ENCODE data around the gene BEGAIN.

- TF ChIP-seq CTCF (IDR thresholded peaks at IDR 0.05 in 2 of 3, conservative IDR thresholded peaks at IDR 0.05 in 1 of 3; ENCODE audit: insufficient read depth in 2 of 3, low read depth in 1 of 3, low read length in 3 of 3) (no peak), FOXA3 (CRISPR knock-in tag; conservative IDR thresholded peaks at IDR 0.05 in 1 of 2, IDR thresholded peaks at IDR 0.05 in 1 of 2) (no peak), ELF1 (tag; IDR thresholded peaks at IDR 0.05) (no peak), TEAD4 (IDR thresholded peaks at IDR 0.05; ENCODE audit: low read length) (no peak), TEAD4 (CRISPR knock-in tag; IDR thresholded peaks at IDR 0.05; ENCODE audit: borderline replicate concordance) (no peak), FOXA1 (IDR thresholded peaks at IDR 0.05; ENCODE audit: borderline replicate concordance) (no peak), RAD21 (CRISPR knock-in tag; conservative IDR thresholded peaks at IDR 0.05 in 1 of 2, IDR thresholded peaks at IDR 0.05 in 1 of 2) (no peak), RNF2 (IDR thresholded peaks at IDR 0.05) (no peak), ZNF589 (CRISPR knock-in tag; IDR thresholded peaks at IDR 0.05; ENCODE audit: low read depth) (no peak), GABPA (tag; conservative IDR thresholded peaks at IDR 0.05; ENCODE audit: low read depth) (no peak)
These were observed 13.8 kb upstream of the BEGAIN start for GRCh38 chr14:100601064-100601463.

All from K562 (cell line).